GM12878 (cell line): ENCODE results near the gene RICTOR.

ENCODE experiments used
- CBX3 ChIP-seq: fragments of 200-600 bp; sonication (generic); IDR thresholded peaks from 2 replicates; pipeline ENCODE4 v1.6.1; 2016; ENCODE audit warnings: low read depth, borderline replicate concordance
- CHD2 ChIP-seq: IDR thresholded peaks from 2 replicates; pipeline ENCODE4 v1.6.1; 2011; ENCODE audit warnings: low read depth, low read length, improper control_type of control experiment, borderline replicate concordance
- PBX3 ChIP-seq: IDR thresholded peaks from 2 replicates; pipeline ENCODE4 v1.6.1; 2011; ENCODE audit warnings: mild to moderate bottlenecking, low read depth, low read length, moderate library complexity; ENCODE audit not compliant: insufficient replicate concordance

- TF ChIP-seq CHD2 = no peak
- TF ChIP-seq CBX3 = no peak
- TF ChIP-seq PBX3 = no peak
Measured at GRCh38 chr5:38961691-38962090, 112.5 kb downstream of the RICTOR start.
